ENCODE measurements around the gene HAL. TPM values are rescaled to one million over a fixed set of nuclear protein-coding genes. Genes with fewer than 3 reads are reported as not detected.

HAL gene
- total RNA-seq, 1 experiment from 2014 or later, result 0.39 TPM

Other genes with a start within 250 kb of the HAL start
- 1.9 to 2.7 TPM (median 2.1 TPM) in 3 replicates for gene NTN4, start 205.6 kb downstream of the HAL start, total RNA-seq (2021)
- 70.7 to 75.8 TPM (median 74.9 TPM) in 3 replicates for gene SNRPF, start 137.4 kb downstream of the HAL start, total RNA-seq (2021)
- 0.07 TPM in 1 of 3 replicates, not detected in the others for gene CCDC38, start 53.7 kb downstream of the HAL start, total RNA-seq (2021)
- 0.62 to 1.6 TPM (median 1.1 TPM) in 3 replicates for gene AMDHD1, start 53.0 kb downstream of the HAL start, total RNA-seq (2021)
- gene LTA4H, start 39.2 kb upstream of the HAL start, total RNA-seq (2021), result 134 to 172 TPM (median 162 TPM) in 3 replicates
- 14.7 to 16.5 TPM (median 14.9 TPM) in 3 replicates for gene ELK3, start 198.0 kb upstream of the HAL start, total RNA-seq (2021)

All from WTC11 (cell line).